ENCODE data around the gene KCNJ2.

KCNJ2 gene

GRCh38 chr17:70159980-70160379 lies 9.4 kb upstream of the KCNJ2 start:
- no peak for DNase-seq

DNA sequence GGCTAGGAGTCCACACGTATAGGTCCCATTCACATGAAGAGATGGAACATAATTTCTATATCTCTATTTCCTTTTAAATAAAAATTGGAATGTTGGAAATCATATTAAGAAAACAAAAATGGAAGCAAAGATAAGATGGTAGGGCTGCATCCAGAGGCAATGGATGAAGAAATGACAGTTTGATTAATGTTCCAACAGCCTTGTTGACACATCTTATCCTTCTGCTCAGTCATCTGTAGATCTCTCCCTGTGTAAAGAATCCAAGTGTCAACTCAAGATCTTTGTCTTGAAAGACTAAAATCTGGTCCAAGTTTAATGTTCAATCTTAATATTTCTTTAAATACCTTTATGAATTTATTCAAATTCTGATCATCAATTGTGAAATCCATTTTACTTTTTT lies 7.8 kb upstream of the KCNJ2 start:
- DNase-seq: no peak

GRCh38 chr17:70165383-70165782 lies 3.9 kb upstream of the KCNJ2 start:
- no peak for DNase-seq

DNA sequence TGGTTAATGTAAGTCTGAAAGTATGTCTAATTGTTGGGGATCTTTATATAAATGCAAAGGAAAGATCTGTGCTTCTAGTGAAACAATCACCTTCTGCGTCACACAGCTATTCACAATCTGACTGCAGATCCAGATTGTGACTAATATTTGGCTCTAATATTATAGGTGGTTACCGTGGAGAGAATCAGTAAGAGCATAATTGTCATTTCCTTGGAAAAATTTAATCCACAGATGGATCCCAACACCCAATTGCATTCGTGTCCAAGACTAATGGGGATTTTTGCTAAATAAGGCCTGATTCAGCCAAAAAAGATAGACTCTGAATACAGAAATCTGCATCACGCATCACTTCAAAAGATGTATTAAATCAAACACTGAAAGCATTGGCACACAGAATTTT lies 2.7 kb upstream of the KCNJ2 start:
- no peak for DNase-seq

- DNase-seq: no peak
These were observed 1.0 kb upstream of the KCNJ2 start for GRCh38 chr17:70168044-70168976.

GRCh38 chr17:70169709-70170597 lies 621 bp downstream of the KCNJ2 start:
- no peak for DNase-seq

DNA sequence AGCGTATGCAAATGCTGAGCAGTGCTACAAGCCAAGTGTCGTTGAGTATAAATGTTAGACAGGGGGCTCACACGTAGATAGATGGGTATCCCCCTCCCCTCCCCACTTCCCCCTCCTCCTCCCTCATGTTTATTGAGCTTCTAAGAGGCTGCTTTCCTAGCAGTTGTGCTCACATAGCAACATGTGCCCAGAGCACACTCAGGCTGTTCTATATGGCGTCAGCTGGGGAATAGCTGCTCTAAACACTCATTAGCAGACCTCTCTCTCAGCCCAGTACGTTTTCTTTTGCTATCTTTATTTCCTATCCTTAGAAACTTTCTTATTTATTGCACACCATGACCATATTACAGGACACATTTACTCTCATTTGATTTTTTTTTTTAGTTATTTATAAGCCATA lies 1.8 kb downstream of the KCNJ2 start:
- no peak for DNase-seq

GRCh38 chr17:70172449-70172848 lies 3.1 kb downstream of the KCNJ2 start:
- no peak for DNase-seq

DNA sequence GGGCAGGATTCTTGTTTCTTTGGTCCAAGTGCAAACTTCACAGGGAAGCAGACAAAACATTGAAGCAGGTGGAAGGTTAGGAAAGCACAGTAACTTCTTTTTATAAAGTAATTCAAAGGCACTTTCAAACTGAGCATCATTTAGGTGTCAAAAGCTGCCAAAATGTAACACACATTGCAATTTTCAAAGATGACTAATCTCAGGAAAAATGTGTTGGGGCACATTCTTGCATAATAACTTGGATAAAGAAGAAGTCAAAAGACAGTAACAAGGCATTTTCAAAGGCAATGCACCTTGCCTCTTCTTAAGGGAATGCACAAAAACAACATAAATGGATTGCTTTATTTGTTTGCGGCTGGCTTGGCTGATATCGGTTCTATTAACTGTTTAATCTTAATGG lies 3.6 kb downstream of the KCNJ2 start:
- no peak for DNase-seq

DNA sequence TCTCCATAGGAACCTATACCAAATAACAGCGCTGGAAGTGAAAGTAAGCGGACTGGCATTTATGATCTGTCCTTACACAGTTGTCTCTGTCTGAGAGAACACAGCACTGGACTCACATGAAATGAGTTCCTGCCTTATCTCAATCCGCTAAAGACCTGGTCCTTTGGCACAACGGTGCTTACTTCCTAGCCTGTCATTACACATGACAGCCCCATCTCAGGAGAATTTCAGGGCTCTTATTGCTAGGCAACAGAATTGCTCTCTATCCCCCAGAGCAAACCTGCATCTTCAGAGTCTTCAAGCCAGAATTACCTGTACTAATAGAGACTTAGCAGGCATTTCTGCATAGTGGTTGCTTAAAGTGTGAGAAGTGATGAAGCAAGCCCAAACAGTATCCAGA lies 4.3 kb downstream of the KCNJ2 start:
- no peak for DNase-seq

- no peak for DNase-seq
These were observed 12.0 kb downstream of the KCNJ2 start for GRCh38 chr17:70181376-70181775.

DNA sequence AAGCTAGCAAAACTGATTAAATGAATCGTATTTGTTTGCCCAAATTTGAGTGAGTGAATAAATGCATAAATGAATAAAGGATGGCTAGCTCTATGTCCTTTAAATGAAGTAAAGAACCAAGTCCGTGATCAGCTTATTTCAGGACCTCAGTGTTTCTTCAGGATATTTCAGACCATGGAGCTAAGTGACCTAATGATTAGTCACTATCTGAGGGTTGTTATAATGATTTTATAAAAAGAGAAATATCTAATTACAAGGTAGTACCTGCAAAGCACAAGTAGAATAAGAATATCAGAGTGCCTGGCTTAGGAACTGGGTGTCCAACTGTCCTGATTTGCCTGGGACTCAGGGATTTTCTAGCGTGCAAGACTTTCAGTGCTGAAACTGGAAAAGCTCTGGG lies 12.5 kb downstream of the KCNJ2 start:
- DNase-seq: no peak

- no peak for DNase-seq
These were observed 14.2 kb downstream of the KCNJ2 start for GRCh38 chr17:70183508-70183907.

- DNase-seq: no peak
These were observed 14.9 kb downstream of the KCNJ2 start for GRCh38 chr17:70184207-70184606.

GRCh38 chr17:70184770-70185169 lies 15.4 kb downstream of the KCNJ2 start:
- DNase-seq: no peak

DNA sequence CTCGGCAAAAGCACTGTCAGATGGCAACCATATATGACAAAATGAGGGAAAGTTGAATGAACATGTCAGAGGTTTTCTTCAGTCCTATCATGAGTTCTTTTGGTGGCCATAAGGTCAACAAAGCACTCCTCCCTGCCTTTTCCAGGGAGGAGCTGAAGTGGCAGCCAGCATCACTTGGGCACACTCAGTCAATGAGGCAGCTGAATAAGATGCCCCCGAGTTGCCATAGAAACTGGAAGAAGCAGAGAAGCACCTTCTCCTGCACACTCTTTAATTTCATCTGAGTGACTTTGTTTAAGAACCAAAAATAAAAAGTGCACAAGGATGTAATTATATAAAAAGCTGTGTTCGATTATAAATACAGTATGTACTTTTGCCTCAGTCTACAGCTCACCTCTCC lies 16.0 kb downstream of the KCNJ2 start:
- no peak for DNase-seq

GRCh38 chr17:70187383-70187782 lies 18.1 kb downstream of the KCNJ2 start:
- no peak for DNase-seq

- no peak for DNase-seq
These were observed 21.9 kb downstream of the KCNJ2 start for GRCh38 chr17:70190959-70191805.

DNA sequence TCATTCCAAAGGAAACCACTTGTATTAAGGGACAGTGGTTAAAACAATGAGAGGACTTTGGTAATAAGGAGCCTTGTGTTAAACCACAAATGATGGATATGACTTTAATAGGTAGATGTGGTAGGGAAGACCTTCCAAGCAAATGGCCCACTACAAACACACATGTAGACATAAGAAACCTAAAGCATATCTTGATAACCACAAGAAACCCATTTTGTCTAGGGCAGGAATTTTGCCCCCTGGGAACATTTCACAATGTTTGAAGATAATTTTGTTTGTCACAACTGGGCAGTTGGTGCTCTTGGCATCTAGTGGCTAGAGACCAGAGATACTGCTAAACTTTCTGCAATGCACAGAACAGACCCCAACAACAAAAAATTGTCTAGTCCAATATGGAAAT lies 25.8 kb downstream of the KCNJ2 start:
- no peak for DNase-seq

DNA sequence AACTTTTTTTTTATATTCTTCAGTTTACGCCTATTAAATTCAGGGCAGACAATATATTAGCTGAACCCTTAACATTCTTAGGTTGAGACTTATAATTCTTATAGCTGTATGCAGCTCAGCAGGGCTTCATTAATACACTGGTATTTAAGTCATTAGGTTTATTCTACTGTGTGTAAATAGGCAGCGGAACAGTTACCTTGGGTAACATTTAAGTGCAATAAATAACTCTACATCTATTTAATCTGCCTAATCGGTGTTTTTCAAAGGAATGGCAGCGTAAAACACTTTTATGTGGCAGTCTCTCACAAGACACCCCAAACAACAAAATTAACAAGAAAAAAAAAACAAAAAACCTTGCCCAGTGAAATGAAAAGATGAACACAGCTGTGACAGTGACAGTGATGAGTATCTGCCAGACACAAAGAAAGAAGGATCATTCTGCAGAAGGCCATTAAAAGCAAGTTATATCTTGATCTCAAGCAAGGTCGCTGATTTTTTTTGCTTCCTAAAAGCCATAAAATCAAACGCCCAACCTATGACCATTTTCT lies 32.6 kb downstream of the KCNJ2 start:
- no peak for DNase-seq

GRCh38 chr17:70202840-70203239 lies 33.5 kb downstream of the KCNJ2 start:
- DNase-seq: no peak

GRCh38 chr17:70204431-70204830 lies 35.1 kb downstream of the KCNJ2 start:
- no peak for DNase-seq

DNA sequence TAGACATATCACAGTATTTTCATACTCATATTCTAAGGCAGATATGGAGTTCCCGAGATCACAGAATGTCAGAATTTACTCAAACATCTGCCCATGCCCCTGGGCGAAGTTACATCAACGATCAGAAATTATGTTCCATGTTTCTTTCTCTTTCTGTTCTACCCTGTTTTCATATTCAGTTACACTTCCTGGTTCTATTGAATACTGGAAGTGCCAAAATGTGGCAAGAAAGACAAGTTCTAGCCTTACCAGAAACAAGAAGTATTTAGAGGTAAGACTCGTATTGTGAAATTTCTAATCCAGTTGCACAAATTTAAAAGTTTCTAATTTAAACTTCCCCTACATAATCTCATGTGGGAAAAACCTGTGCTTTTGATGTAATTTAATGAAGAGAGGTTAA lies 36.1 kb downstream of the KCNJ2 start:
- no peak for DNase-seq

Measured in stimulated activated naive CD4-positive, alpha-beta T cell (primary cell).